Activated CD4-positive, alpha-beta T cell treated with anti-CD3 and anti-CD28 coated beads, Interleukin-2, amount 50 U/mL, for 4 hours (primary cell): Measurements from ENCODE around the gene LINGO3.

Source experiments
- DNase-seq, 2 experiments: peaks; one replicate each; pipeline ENCODE4 v3.0.0-alpha.2; 2020

LINGO3 gene

GRCh38 chr19:2326699-2327360, 18.9 kb upstream of the LINGO3 start:
- no peak for DNase-seq

- no peak for DNase-seq
Observed at GRCh38 chr19:2325281-2326046, 17.5 kb upstream of the LINGO3 start.

- DNase-seq: no peak
Observed at GRCh38 chr19:2324220-2324948, 16.4 kb upstream of the LINGO3 start.

- no peak for DNase-seq
Observed at GRCh38 chr19:2323707-2324106, 15.8 kb upstream of the LINGO3 start.

- DNase-seq: no peak
Observed at GRCh38 chr19:2321565-2322283, 13.8 kb upstream of the LINGO3 start.

- no peak for DNase-seq
Observed at GRCh38 chr19:2320939-2321338, 13.0 kb upstream of the LINGO3 start.

GRCh38 chr19:2320049-2320448, 12.1 kb upstream of the LINGO3 start:
- no peak for DNase-seq

- no peak for DNase-seq
Observed at GRCh38 chr19:2319551-2319950, 11.6 kb upstream of the LINGO3 start.

- no peak for DNase-seq
Observed at GRCh38 chr19:2318923-2319322, 11.0 kb upstream of the LINGO3 start.

GRCh38 chr19:2317756-2318155, 9.8 kb upstream of the LINGO3 start:
- DNase-seq: no peak

- no peak for DNase-seq
Observed at GRCh38 chr19:2317300-2317699, 9.3 kb upstream of the LINGO3 start.

GRCh38 chr19:2315818-2316353, 7.9 kb upstream of the LINGO3 start:
- DNase-seq: no peak

- DNase-seq: no peak
Observed at GRCh38 chr19:2315121-2315817, 7.3 kb upstream of the LINGO3 start.

GRCh38 chr19:2312820-2313501, 5.0 kb upstream of the LINGO3 start:
- DNase-seq: no peak

- no peak for DNase-seq
Observed at GRCh38 chr19:2311093-2311492, 3.1 kb upstream of the LINGO3 start.

- DNase-seq: no peak
Observed at GRCh38 chr19:2309734-2310362, 1.9 kb upstream of the LINGO3 start.

GRCh38 chr19:2307518-2308012, 389 bp downstream of the LINGO3 start:
- no peak for DNase-seq

GRCh38 chr19:2306971-2307370, 983 bp downstream of the LINGO3 start:
- no peak for DNase-seq

- no peak for DNase-seq
Observed at GRCh38 chr19:2306281-2306806, 1.6 kb downstream of the LINGO3 start.

GRCh38 chr19:2305452-2306280, 2.3 kb downstream of the LINGO3 start:
- DNase-seq: no peak
